ENCODE data around the gene SLC22A23.

DNA sequence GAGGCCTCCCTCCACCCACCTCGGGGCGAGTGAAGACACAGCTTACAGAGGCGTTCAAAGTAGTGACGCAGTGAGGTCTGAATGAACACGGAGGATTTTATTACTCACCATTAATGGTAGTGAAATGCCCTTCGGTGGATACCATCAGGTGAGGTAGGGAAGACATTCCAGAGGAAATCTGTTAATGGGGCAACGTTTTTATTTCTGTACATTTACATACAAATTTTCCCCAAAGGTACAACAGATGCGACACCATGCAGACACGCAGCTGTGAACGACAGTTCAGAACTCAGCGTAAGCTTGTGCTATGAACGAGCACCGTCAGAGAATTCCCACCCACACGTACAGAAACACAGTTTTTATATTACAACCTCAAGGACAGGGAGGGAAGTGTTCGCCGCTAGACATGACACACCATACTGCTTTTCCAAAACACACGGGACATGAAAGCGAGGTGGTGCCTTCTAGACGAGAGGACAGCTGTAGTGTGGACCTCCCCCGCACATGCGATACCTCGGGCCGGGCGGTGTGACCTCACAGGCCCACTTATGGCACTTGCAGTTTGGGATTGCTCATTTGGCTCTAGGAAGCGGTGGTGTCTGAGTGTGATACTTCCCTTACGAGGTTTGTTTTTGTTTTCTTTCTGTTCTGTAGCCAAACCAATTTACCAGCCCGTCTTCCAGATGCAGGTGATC is 187.4 kb downstream of the SLC22A23 start:
- TF ChIP-seq CTCF (IDR thresholded peaks at IDR 0.05) (no peak), POLR2A (IDR thresholded peaks at IDR 0.05) (no peak), POLR2AphosphoS5 (IDR thresholded peaks at IDR 0.05) (no peak)
